Measurements from ENCODE around the gene MAIP1. TPM values are rescaled to one million over a fixed set of nuclear protein-coding genes. Genes with fewer than 3 reads are reported as not detected.

Gene MAIP1
- total and polyA plus RNA-seq, 2 donors (not counting 3 experiments of a cell fraction or from before 2014, with no cell fraction given), result 12.0 to 17.7 TPM

DNA sequence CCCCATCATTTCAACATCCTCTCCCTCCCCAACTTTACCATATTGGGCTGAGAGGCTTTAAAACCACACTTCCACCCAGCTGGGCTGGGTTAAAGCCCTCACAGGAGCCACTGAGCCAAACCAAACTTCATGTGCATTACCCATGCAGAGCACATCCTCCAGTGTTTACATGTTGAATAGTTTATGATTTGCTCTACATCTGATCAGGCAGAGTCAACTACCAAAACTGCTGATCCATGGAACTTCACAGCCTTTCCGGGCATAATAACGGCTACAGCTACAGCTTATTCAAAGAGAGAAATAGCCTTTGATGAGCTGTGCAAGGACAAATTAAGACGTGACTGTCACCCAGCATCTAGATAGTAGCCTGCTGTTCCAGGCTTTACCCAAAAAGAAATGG is 39.0 kb downstream of the MAIP1 start:
- H3K9ac ChIP-seq (replicated peaks; ENCODE audit: extremely low read depth, insufficient read depth, low read length), result no peak overlapping the region
- DNase-seq (ENCODE audit: low read depth, low spot score) (no peak), FAIRE-seq (no peak)
- intact Hi-C loops (cut with micrococcal nuclease), result no loop called here
- H3K4me3 ChIP-seq (replicated peaks in 1 of 3; ENCODE audit: insufficient read depth in 1 of 3, low read depth in 1 of 3, low read length in 3 of 3), result no peak overlapping the region
- H3K4me1 ChIP-seq (ENCODE audit: control insufficient read depth, extremely low read depth, insufficient read depth, low read length), result no peaks in the 10 kb centered on the region
- TF ChIP-seq FOS (IDR thresholded peaks at IDR 0.05; ENCODE audit: borderline replicate concordance, insufficient read depth, low read length) (no peak), POLR2A (IDR thresholded peaks at IDR 0.05; ENCODE audit: low read depth, low read length) (no peak), POLR2AphosphoS5 (IDR thresholded peaks at IDR 0.05; ENCODE audit: insufficient read depth, low read depth, low read length) (no peak), JUN (IDR thresholded peaks at IDR 0.05; ENCODE audit: borderline replicate concordance, insufficient read depth, insufficient read length, low read depth) (no peak), GATA2 (IDR thresholded peaks at IDR 0.05; ENCODE audit: insufficient read depth, insufficient read length, low read depth, low read length) (no peak), EZH2 (IDR thresholded peaks at IDR 0.05; ENCODE audit: borderline replicate concordance, low read depth, low read length, severe bottlenecking) (no peak), MYC (IDR thresholded peaks at IDR 0.05; ENCODE audit: low read depth, low read length) (no peak)
- TF ChIP-seq, protein P1, sequence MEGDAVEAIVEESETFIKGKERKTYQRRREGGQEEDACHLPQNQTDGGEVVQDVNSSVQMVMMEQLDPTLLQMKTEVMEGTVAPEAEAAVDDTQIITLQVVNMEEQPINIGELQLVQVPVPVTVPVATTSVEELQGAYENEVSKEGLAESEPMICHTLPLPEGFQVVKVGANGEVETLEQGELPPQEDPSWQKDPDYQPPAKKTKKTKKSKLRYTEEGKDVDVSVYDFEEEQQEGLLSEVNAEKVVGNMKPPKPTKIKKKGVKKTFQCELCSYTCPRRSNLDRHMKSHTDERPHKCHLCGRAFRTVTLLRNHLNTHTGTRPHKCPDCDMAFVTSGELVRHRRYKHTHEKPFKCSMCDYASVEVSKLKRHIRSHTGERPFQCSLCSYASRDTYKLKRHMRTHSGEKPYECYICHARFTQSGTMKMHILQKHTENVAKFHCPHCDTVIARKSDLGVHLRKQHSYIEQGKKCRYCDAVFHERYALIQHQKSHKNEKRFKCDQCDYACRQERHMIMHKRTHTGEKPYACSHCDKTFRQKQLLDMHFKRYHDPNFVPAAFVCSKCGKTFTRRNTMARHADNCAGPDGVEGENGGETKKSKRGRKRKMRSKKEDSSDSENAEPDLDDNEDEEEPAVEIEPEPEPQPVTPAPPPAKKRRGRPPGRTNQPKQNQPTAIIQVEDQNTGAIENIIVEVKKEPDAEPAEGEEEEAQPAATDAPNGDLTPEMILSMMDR (IDR thresholded peaks at IDR 0.05; ENCODE audit: extremely low read depth in 1 of 2, insufficient read depth in 1 of 2, low read depth in 1 of 2, low read length in 2 of 2), result no peak
- TF ChIP-seq, protein P2, sequence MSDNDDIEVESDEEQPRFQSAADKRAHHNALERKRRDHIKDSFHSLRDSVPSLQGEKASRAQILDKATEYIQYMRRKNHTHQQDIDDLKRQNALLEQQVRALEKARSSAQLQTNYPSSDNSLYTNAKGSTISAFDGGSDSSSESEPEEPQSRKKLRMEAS (IDR thresholded peaks at IDR 0.05; ENCODE audit: insufficient read depth, insufficient read length), result no peak
- H3K27ac ChIP-seq (ENCODE audit: insufficient read depth, low read depth, low read length), result no peak overlapping the region
- POLR2A ChIA-PET, result no interaction called here
- H3K9me1 ChIP-seq (replicated peaks; ENCODE audit: control insufficient read depth, extremely low read depth, insufficient read depth, low read length), result no peaks in the 10 kb centered on the region
- H3K79me2 ChIP-seq (ENCODE audit: control insufficient read depth, insufficient read depth, low read length), result no peaks in the 10 kb centered on the region
- BruUV-seq (replicated peaks), result no TSS peak
- peaks cover 7 to 14% of the 10 kb centered on the region in 2 experiments for H3K27me3 ChIP-seq (ENCODE audit: control insufficient read depth in 2 of 2, insufficient read depth in 2 of 2, low read length in 2 of 2)
- CTCF ChIA-PET, result no interaction called here
- H3K36me3 ChIP-seq (ENCODE audit: control insufficient read depth in 2 of 2, extremely low read depth in 1 of 2, insufficient read depth in 2 of 2, low read length in 2 of 2), result no peaks in the 10 kb centered on the region
- no peak overlapping the region for H3K4me2 ChIP-seq (ENCODE audit: insufficient read depth, low read length)
- H2AFZ ChIP-seq (ENCODE audit: low read depth, low read length), result no peak overlapping the region
- H4K20me1 ChIP-seq (replicated peaks; ENCODE audit: control insufficient read depth, extremely low read depth, insufficient read depth, low read length), result no peaks in the 10 kb centered on the region
- dilution Hi-C loops (cut with MboI; ENCODE audit: extremely low pct_ligation_motif_present, low sequenced_read_pairs), result no loop called here
- no peaks in the 10 kb centered on the region for H3K9me3 ChIP-seq (replicated peaks; ENCODE audit: control insufficient read depth, insufficient read depth, low read length)

All from endothelial cell of umbilical vein (primary cell).